Stomach (tissue), 9 donors: ENCODE measurements around the gene FBLL1. TPM values are rescaled to one million over a fixed set of nuclear protein-coding genes. Genes with fewer than 3 reads are reported as not detected.

Experiments
- DNase-seq, 2 donors: peaks; one replicate each; pipeline versions ENCODE4 v3.0.0 to v3.0.0-alpha.2; 2013 to 2019
- H3K27ac ChIP-seq, 5 donors: fragments of 200-600 bp in 4 of 5; sonication (generic) in 4 of 5; one replicate each; pipeline ENCODE4 v1.5.1; 2013 to 2019; ENCODE audit warnings: mild to moderate bottlenecking in 1 of 5, moderate library complexity in 1 of 5
- H3K27me3 ChIP-seq, 3 donors: fragments of 200-600 bp; sonication (generic); one replicate each; pipeline ENCODE4 v1.5.1; 2017 to 2019; ENCODE audit warnings: mixed run types in 1 of 3
- H3K36me3 ChIP-seq, 4 donors: fragments of 200-600 bp; sonication (generic); 1 replicate in 3 of 4; 2 replicates in 1 of 4; pipeline ENCODE4 v1.5.1; 2016 to 2019
- H3K4me1 ChIP-seq, 4 donors: fragments of 200-600 bp; sonication (generic); one replicate each; pipeline ENCODE4 v1.5.1; 2016 to 2019
- H3K4me3 ChIP-seq, 4 donors: fragments of 200-600 bp; sonication (generic) in 3 of 4; one replicate each; pipeline ENCODE4 v1.5.1; 2016 to 2019; ENCODE audit warnings: mild to moderate bottlenecking in 1 of 4
- H3K9me3 ChIP-seq, 4 donors: fragments of 200-600 bp; sonication (generic); one replicate each; pipeline ENCODE4 v1.5.1; 2016 to 2019
- CTCF ChIP-seq, 7 experiments: fragments of 450-650 bp in 4 of 7; fragments of 200-600 bp in 3 of 7; sonication (generic) in 3 of 7; IDR thresholded peaks; one replicate each; pipeline ENCODE4 v1.5.1; 2016 to 2019; ENCODE audit warnings: antibody characterized with exemption in 7 of 7, control low read depth in 2 of 7, mild to moderate bottlenecking in 1 of 7
- EP300 ChIP-seq: sonication (generic); formaldehyde crosslinking; IDR thresholded peaks from one replicate; pipeline ENCODE4 v1.6.1; 2017; ENCODE audit warnings: antibody characterized with exemption
- POLR2A ChIP-seq, 4 donors: fragments of 450-650 bp; IDR thresholded peaks; one replicate each; pipeline ENCODE4 v1.6.1; 2016; ENCODE audit warnings: antibody characterized with exemption in 4 of 4, control low read depth in 2 of 4, mild to moderate bottlenecking in 1 of 4, moderate library complexity in 1 of 4
- POLR2AphosphoS5 ChIP-seq, 3 donors: sonication (generic); formaldehyde crosslinking; IDR thresholded peaks; one replicate each; pipeline ENCODE4 v1.6.1; 2016; ENCODE audit warnings: antibody characterized with exemption in 3 of 3
- WGBS, 5 donors: extraction: QIAGEN DNeasy Blood & Tissue Kit in 3 of 5; methylation state at CpG; one replicate each; pipeline versions ENCODE4 v1.1.5 to v1.1.7; 2013 to 2018; 5-methylcytosine and 5-hydroxymethylcytosine counted together
- intact Hi-C: fragments of 100-400 bp; cut with DNase I; formaldehyde crosslinking; loops from one replicate; pipeline ENCODE4 v1.15.1; 2023; ENCODE audit warnings: low total_unique reads
- polyA plus RNA-seq, 3 donors: library from polyadenylated mRNA; stranded (reverse); fragments of 200-250 nt; gene quantifications; one replicate each; pipeline ENCODE4 v1.2.3, GENCODE V29; 2013
- total RNA-seq, 5 donors: library from RNA; depleted of rRNA; stranded (reverse); fragments of >200 nt; gene quantifications; one replicate each; pipeline versions ENCODE4 v1.1.0 to v1.2.3, GENCODE V29; 2014 to 2016
- donor health status: healthy with polysubstance abuse.
- donor health status: Bipolar disorder and iron deficiency.
- donor health status: healthy.

FBLL1 gene
- total and polyA plus RNA-seq, 8 donors = 0.37 to 1.3 (median 0.50) TPM; not detected in 4

- WGBS, 5 donors = 60 to 69% (median 65%) methylated on average over 5 of the region's 5 CpGs
- Histone ChIP-seq H3K27ac (no peak overlapping the region), H3K36me3 (no peaks in the 10 kb centered on the region), H3K9me3 (no peaks in the 10 kb centered on the region), H3K4me1 (peaks cover 4 to 10% (median 9%) of the 10 kb centered on the region in 4 donors), H3K4me3 (no peak overlapping the region), H3K27me3 (no peaks in the 10 kb centered on the region)
- TF ChIP-seq CTCF (IDR thresholded peaks at IDR 0.05) (no peak), EP300 (no peak), POLR2A (IDR thresholded peaks at IDR 0.05) (no peak), POLR2AphosphoS5 (IDR thresholded peaks at IDR 0.05) (no peak)
- DNase-seq = no peak
- intact Hi-C loops = no loop called here
Measured at GRCh38 chr5:168482361-168482760, 46.7 kb upstream of the FBLL1 start.

GRCh38 chr5:168486136-168486879 is 42.8 kb upstream of the FBLL1 start, which contains the start of gene RARS1:
TSS of gene RARS1 (plus strand) at chr5:168486471. CDS start at chr5:168486499, 28 bp downstream.
- Histone ChIP-seq H3K36me3 (peaks cover 33 to 34% (median 33%) of the 10 kb centered on the region in 4 donors), H3K4me3 (peak within 1 kb of the TSS; percentile 72 to 97 (median 95)), H3K27me3 (no peaks in the 10 kb centered on the region), H3K9me3 (no peaks in the 10 kb centered on the region), H3K27ac (peak within 1 kb of the TSS; percentile 59 to 85 (median 76)), H3K4me1 (peaks cover 10 to 23% (median 14%) of the 10 kb centered on the region in 4 donors)
- peak in 5 of 7 experiments; percentile 87 to 97 (median 93) for TF ChIP-seq CTCF (IDR thresholded peaks at IDR 0.05)
- TF ChIP-seq POLR2AphosphoS5 (IDR thresholded peaks at IDR 0.05) = peak; percentile 84 to 98 (median 93)
- peak in 1 of 4 donors; percentile 75 for TF ChIP-seq POLR2A (IDR thresholded peaks at IDR 0.05)
- TF ChIP-seq EP300 = no peak
- WGBS, 5 donors = 0 to 1% (median 0%) methylated on average over 5 to 40 of the region's 40 CpGs
- peak; percentile 94 to 98 for DNase-seq
- intact Hi-C loops = no loop called here

GRCh38 chr5:168489059-168489458 is 40.0 kb upstream of the FBLL1 start:
- DNase-seq = no peak
- WGBS, 5 donors = 95 to 100% (median 98%) methylated on average over 3 of the region's 3 CpGs
- Histone ChIP-seq H3K36me3 (peaks cover 49 to 62% (median 61%) of the 10 kb centered on the region in 4 donors), H3K4me3 (no peak overlapping the region), H3K9me3 (no peaks in the 10 kb centered on the region), H3K27me3 (no peaks in the 10 kb centered on the region), H3K27ac (no peak overlapping the region), H3K4me1 (peaks cover 10 to 23% (median 14%) of the 10 kb centered on the region in 4 donors)
- intact Hi-C loops = no loop called here
- TF ChIP-seq CTCF (IDR thresholded peaks at IDR 0.05) = no peak
- no peak for TF ChIP-seq EP300
- TF ChIP-seq POLR2AphosphoS5 (IDR thresholded peaks at IDR 0.05) = no peak
- TF ChIP-seq POLR2A (IDR thresholded peaks at IDR 0.05) = no peak

GRCh38 chr5:168494057-168494555 is 35.0 kb upstream of the FBLL1 start:
- TF ChIP-seq POLR2AphosphoS5 (IDR thresholded peaks at IDR 0.05) (no peak), CTCF (IDR thresholded peaks at IDR 0.05) (no peak), POLR2A (IDR thresholded peaks at IDR 0.05) (no peak), EP300 (no peak)
- Histone ChIP-seq H3K4me1 (no peaks in the 10 kb centered on the region), H3K27ac (no peak overlapping the region), H3K27me3 (no peaks in the 10 kb centered on the region), H3K4me3 (no peak overlapping the region), H3K36me3 (peaks cover 73 to 100% (median 100%) of the 10 kb centered on the region in 4 donors), H3K9me3 (no peaks in the 10 kb centered on the region)
- 81 to 93% (median 85%) methylated on average over 5 of the region's 5 CpGs for WGBS, 5 donors
- intact Hi-C loops = no loop called here
- no peak for DNase-seq
